IPS-18c (cell line): Measurements from ENCODE around the gene SLC2A1.

ENCODE experiments used
- H3K4me3 ChIP-seq: 2 replicates; pipeline ENCODE4 v1.7.0; 2013; ENCODE audit warnings: low read depth, mild to moderate bottlenecking, low read length, moderate library complexity; ENCODE audit not compliant: insufficient read depth
- H3K9me3 ChIP-seq: one replicate; pipeline ENCODE4 v1.6.1; 2013; ENCODE audit warnings: mild to moderate bottlenecking, low read length, moderate library complexity; ENCODE audit not compliant: control insufficient read depth, insufficient read depth

Gene SLC2A1

GRCh38 chr1:42983253-42983652 is 24.6 kb upstream of the SLC2A1 start:
- no peak overlapping the region for H3K4me3 ChIP-seq
- no peaks in the 10 kb centered on the region for H3K9me3 ChIP-seq

DNA sequence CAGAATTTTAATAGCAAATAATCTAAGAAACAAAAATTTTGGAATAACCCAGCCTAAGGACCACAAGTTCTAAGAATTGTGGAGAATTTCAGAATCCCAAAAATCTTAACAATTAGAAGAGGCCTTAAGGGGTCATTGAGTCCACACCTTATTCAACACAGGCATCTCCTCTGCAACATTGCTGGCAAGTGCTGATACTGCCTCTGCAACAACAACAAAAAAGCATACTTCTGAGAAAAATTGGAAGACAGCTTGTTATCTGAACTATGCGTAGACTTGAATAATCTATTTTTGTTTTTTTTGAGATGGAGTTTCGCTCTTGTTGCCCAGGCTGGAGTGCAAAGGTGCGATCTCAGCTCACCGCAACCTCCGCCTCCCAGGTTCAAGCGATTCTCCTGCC is 24.0 kb upstream of the SLC2A1 start:
- Histone ChIP-seq H3K4me3 (no peak overlapping the region), H3K9me3 (no peaks in the 10 kb centered on the region)

DNA sequence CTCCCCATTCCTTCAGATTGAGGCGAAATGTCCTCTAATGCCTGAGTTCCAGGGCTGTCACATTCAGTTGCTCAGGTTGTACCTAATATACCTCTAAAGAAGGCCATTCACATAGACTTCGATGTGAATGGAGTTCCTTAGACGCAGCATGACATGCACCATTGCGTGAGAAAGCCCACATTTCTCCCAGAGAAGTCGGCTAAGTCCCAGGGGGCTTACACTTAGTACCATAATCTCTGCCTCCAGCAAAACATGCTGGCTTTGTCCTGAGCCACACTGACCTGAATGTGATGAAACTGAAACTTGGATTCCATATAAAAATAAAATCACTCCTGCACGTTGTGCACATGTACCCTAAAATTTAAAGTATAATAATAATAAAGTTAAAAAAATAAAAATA is 23.2 kb upstream of the SLC2A1 start:
- Histone ChIP-seq H3K9me3 (no peaks in the 10 kb centered on the region), H3K4me3 (no peak overlapping the region)

DNA sequence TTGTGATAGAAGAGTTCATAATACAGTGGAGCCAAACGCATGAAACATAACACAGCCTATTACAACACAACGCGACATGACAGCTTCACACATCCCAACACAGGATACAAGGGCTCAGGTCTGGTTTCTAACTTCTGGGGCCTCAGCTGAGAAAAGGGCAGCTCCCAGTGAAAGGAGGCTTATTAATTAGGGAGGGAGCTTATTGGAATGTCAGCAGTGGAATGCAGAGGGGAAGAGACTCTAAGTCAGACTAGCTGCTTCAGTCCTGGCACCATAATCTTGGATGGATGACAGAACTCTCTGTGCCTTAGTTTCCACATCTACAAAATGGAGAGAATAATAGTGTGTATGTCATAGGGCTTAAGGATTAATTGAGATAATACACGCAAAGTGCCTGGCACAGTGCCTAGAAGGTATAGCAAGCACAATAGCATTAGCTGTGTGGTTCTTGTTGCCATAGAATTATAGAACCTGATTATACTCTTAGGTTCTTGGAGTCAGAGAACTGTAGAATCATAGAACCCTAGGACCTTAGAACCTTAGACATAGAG is 22.7 kb upstream of the SLC2A1 start:
- Histone ChIP-seq H3K4me3 (no peak overlapping the region), H3K9me3 (no peaks in the 10 kb centered on the region)

- Histone ChIP-seq H3K4me3 (no peak overlapping the region), H3K9me3 (no peaks in the 10 kb centered on the region)
These were observed 21.5 kb upstream of the SLC2A1 start for GRCh38 chr1:42979896-42980800.

DNA sequence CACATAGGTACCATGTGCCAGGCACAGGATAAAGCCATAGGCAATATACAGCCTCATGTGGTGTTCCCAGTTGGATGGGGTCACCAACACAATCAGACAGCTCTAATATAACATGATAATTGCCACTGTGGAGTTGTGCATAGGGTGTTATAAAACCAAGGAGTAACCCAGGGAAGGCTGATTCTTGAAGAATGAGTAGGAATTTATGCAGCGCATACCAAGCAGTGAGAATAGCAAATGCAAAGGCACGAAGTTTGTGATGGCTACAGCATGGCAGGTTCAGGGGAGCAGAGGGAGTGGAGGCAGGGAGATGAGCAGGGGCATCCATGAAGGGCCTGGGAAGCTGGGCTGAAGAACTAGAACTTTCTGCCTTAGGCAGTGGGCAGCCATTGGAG is 20.4 kb upstream of the SLC2A1 start:
- no peak overlapping the region for H3K4me3 ChIP-seq

DNA sequence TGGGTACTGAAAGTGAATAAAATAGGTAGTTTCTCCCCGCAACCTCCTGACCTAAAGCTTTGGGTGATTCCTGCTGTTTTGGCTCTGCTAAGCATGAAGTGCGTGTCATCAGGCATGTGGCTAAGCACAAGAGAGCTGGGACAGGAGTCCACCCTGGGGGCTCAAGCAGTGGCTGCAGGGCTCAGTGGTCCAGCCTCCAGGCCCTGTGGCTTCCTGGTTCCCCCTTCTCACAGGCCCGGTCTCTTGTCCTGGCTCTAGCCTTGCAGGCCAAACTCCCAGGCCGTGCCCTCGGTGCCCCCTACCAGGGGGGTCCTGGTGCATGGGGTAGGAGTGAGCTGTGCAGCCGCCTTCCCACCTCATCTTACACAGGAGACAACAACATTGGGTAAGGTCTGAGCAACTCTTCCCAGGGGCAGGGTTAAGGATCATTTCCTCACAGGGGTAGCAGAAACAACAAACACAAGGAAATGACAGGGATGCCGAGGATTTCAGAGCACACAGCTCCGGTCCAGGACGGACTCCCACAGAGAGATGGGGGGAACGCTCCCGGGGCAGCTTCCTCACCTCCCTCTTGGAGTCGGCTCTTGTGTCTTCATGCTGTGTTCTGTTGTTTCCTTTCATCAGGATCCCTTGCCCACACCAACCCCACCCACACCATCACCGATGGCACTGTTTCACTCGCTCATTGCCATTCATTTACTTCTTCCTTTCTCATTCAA is 19.8 kb upstream of the SLC2A1 start:
- Histone ChIP-seq H3K9me3 (no peaks in the 10 kb centered on the region), H3K4me3 (no peak overlapping the region)

More for the DNA sequence above, 20.4 kb upstream of the SLC2A1 start:
- H3K9me3 ChIP-seq: no peaks in the 10 kb centered on the region

DNA sequence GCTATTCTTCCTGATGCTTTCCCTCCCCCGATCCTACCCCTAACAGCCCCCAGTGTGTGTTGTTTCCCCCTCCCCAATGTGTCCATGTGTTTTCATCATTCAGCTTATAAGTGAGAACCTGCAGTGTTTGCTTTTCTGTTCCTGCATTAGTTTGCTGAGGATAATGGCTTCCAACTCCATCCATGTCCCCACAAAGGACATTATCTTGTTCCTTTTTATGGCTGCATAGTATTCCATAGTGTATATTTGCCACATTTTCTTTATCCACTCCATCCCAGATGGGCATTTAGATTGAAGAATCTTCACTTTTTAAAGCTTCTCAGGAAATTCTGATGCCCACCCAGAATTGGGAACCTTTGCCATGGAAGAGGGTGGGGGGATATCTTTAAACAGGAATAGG is 19.0 kb upstream of the SLC2A1 start:
- no peaks in the 10 kb centered on the region for H3K9me3 ChIP-seq
- H3K4me3 ChIP-seq: no peak overlapping the region

- H3K9me3 ChIP-seq: no peaks in the 10 kb centered on the region
- H3K4me3 ChIP-seq: no peak overlapping the region
These were observed 17.0 kb upstream of the SLC2A1 start for GRCh38 chr1:42975561-42976225.

DNA sequence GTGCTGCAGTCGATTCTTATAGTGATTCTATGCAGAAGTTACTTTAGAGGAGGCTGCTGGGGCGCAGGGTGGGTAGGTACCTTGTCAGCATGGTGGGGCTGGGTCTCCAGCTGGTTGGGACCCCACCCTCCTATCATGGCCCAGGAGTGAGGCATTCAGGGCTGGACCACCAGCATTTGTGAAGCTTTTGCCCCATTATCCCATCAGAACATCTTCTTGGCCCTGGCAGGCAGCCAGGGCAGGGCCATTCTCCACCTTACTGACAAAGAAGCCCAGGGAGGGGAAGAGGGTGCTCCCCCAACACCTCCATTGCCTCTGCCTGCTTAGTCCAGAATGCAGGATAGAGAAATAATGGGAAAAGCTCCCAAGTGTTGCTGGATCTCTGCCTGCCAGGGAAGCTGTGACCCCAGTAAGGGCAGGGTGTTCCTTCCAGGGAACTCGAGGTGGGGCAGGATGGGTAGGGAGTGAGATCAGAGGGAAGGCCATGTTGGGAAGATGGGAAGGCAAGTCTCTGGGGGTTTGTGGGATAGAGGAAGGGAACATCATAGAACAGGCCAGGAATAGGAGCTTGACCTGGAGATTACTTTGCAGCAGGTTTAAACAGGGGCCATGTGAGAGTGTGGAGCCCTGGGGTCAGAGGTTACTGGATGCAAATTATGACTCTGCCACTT is 16.2 kb upstream of the SLC2A1 start:
- H3K4me3 ChIP-seq: no peak overlapping the region
- H3K9me3 ChIP-seq: no peaks in the 10 kb centered on the region

GRCh38 chr1:42973799-42974198 is 15.1 kb upstream of the SLC2A1 start:
- Histone ChIP-seq H3K9me3 (no peaks in the 10 kb centered on the region), H3K4me3 (no peak overlapping the region)

GRCh38 chr1:42973286-42973685 is 14.6 kb upstream of the SLC2A1 start:
- Histone ChIP-seq H3K4me3 (no peak overlapping the region), H3K9me3 (no peaks in the 10 kb centered on the region)

GRCh38 chr1:42971841-42972291 is 13.2 kb upstream of the SLC2A1 start:
- Histone ChIP-seq H3K9me3 (no peaks in the 10 kb centered on the region), H3K4me3 (no peak overlapping the region)

DNA sequence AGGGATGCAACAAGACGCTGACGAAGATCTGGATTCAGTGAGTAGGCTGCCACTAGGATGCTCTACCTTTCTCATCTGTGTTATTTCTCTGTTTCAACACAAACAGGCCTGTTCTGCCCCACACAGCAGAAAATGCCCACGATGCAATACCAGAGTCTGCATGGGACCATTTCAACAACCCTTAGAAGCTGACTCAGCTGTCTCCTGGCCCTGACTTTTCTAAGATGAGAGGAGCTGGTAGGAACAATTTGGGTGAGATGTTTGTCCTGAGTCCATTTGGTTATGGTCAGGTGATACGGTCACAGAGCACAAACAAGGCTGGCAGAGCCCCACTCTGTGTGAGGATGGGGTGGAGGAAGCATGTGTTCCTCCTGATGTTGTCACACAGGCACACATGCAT is 11.5 kb upstream of the SLC2A1 start:
- Histone ChIP-seq H3K4me3 (no peak overlapping the region), H3K9me3 (no peaks in the 10 kb centered on the region)

DNA sequence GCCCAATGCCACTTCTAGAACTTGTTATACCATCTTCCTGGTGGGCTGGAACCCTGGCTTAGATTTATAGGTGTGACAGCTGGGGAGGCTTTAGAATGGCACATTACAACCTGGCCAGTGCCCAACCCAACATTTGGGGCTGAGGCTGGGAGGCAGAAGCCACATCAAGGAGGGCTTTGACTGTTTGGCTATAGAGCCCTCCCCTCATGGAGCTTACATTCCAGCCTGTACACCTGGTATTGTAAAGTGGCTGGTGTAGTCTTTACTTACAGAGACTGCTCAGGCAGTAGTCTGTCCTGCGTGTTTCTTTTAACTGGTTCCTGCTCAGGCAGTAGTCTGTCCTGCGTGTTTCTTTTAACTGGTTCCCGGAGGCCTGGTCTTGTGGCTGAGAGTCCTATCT is 10.0 kb upstream of the SLC2A1 start:
- no peak overlapping the region for H3K4me3 ChIP-seq
- H3K9me3 ChIP-seq: peaks cover 2% of the 10 kb centered on the region

- no peak overlapping the region for H3K4me3 ChIP-seq
- H3K9me3 ChIP-seq: peaks cover 2% of the 10 kb centered on the region
These were observed 8.3 kb upstream of the SLC2A1 start for GRCh38 chr1:42966688-42967612.
